ENCODE results near the gene ASB16. TPM values are rescaled to one million over a fixed set of nuclear protein-coding genes. Genes with fewer than 3 reads are reported as not detected.
A peak's percentile ranks its signal among the peaks of the same experiment; 100 is the strongest.

The ASB16 gene
- polyA plus RNA-seq, 1 experiment: not detected

- POLR2A ChIA-PET: interaction anchor here (0.5 to 1.6 kb wide), 11 partner anchors 9 to 316 kb away, joined by 3 to 9 read pairs (median 3); partner anchors contain the start of genes ATXN7L3, GRN, SLC25A39 and TMUB2
- H3K4me3 ChIP-seq (ENCODE audit: low read depth, low read length): no peak overlapping the region
- CTCF ChIA-PET: interaction anchor here (0.6 to 3.0 kb wide), 33 partner anchors 7 to 426 kb away, joined by 3 to 21 read pairs (median 5); partner anchors contain the start of genes FAM171A2, G6PC3 and GRN
- no peaks in the 10 kb centered on the region for H3K9me3 ChIP-seq (ENCODE audit: control insufficient read depth, insufficient read depth, low read length)
- no peaks in the 10 kb centered on the region for H3K27me3 ChIP-seq (ENCODE audit: control insufficient read depth, insufficient read depth, low read length)
- peak; percentile 94 for TF ChIP-seq CTCF (IDR thresholded peaks at IDR 0.05; ENCODE audit: low read depth, low read length)
- peak overlapping the region; percentile 42 for H3K27ac ChIP-seq (ENCODE audit: low read depth, low read length)
- peak; percentile 71 for DNase-seq (ENCODE audit: low read depth, low spot score)
These were observed 40.1 kb downstream of the ASB16 start for GRCh38 chr17:44210342-44211192.

- CTCF ChIA-PET: interaction anchor here (0.9 to 3.0 kb wide), 4 partner anchors 117 to 140 kb away, joined by 3 to 21 read pairs (median 14); partner anchors contain the start of gene GRN
- TF ChIP-seq CTCF (IDR thresholded peaks at IDR 0.05; ENCODE audit: low read depth, low read length): no peak
- POLR2A ChIA-PET: interaction anchor here (0.8 to 1.2 kb wide), 2 partner anchors 8 to 10 kb away, joined by 3 read pairs; partner anchors contain the start of gene UBTF
- H3K27me3 ChIP-seq (ENCODE audit: control insufficient read depth, insufficient read depth, low read length): no peaks in the 10 kb centered on the region
- no peak for DNase-seq (ENCODE audit: low read depth, low spot score)
- no peak overlapping the region for H3K4me3 ChIP-seq (ENCODE audit: low read depth, low read length)
- no peak overlapping the region for H3K27ac ChIP-seq (ENCODE audit: low read depth, low read length)
- H3K9me3 ChIP-seq (ENCODE audit: control insufficient read depth, insufficient read depth, low read length): no peaks in the 10 kb centered on the region
These were observed 41.1 kb downstream of the ASB16 start for GRCh38 chr17:44211281-44212265.

GRCh38 chr17:44212507-44213402 lies 42.3 kb downstream of the ASB16 start:
- POLR2A ChIA-PET: no interaction called here
- no peaks in the 10 kb centered on the region for H3K27me3 ChIP-seq (ENCODE audit: control insufficient read depth, insufficient read depth, low read length)
- CTCF ChIA-PET: interaction anchor here (1.3 kb wide), 1 partner anchor 118 kb away, joined by 3 read pairs; no protein-coding TSS in a partner anchor
- H3K9me3 ChIP-seq (ENCODE audit: control insufficient read depth, insufficient read depth, low read length): no peaks in the 10 kb centered on the region
- no peak overlapping the region for H3K27ac ChIP-seq (ENCODE audit: low read depth, low read length)
- DNase-seq (ENCODE audit: low read depth, low spot score): no peak
- no peak for TF ChIP-seq CTCF (IDR thresholded peaks at IDR 0.05; ENCODE audit: low read depth, low read length)
- H3K4me3 ChIP-seq (ENCODE audit: low read depth, low read length): no peak overlapping the region

GRCh38 chr17:44213403-44214229 lies 43.1 kb downstream of the ASB16 start:
- Histone ChIP-seq H3K9me3 (ENCODE audit: control insufficient read depth, insufficient read depth, low read length) (no peaks in the 10 kb centered on the region), H3K27ac (ENCODE audit: low read depth, low read length) (no peak overlapping the region), H3K27me3 (ENCODE audit: control insufficient read depth, insufficient read depth, low read length) (no peaks in the 10 kb centered on the region), H3K4me3 (ENCODE audit: low read depth, low read length) (no peak overlapping the region)
- no peak for DNase-seq (ENCODE audit: low read depth, low spot score)
- POLR2A ChIA-PET: no interaction called here
- TF ChIP-seq CTCF (IDR thresholded peaks at IDR 0.05; ENCODE audit: low read depth, low read length): no peak
- CTCF ChIA-PET: interaction anchor here (1.3 kb wide), 1 partner anchor 117 kb away, joined by 3 read pairs; no protein-coding TSS in a partner anchor
